ENCODE measurements around the gene CATSPER4. TPM values are rescaled to one million over a fixed set of nuclear protein-coding genes. Genes with fewer than 3 reads are reported as not detected.
A peak's percentile ranks its signal among the peaks of the same experiment; 100 is the strongest.

CATSPER4 gene
- total RNA-seq, 2 donors from 2014 or later: 1.5 TPM; not detected in 1

- Histone ChIP-seq H3K9me3 (no peaks in the 10 kb centered on the region), H3K4me1 (replicated peaks) (peaks cover 4% of the 10 kb centered on the region), H3K27me3 (replicated peaks; ENCODE audit: insufficient read depth) (no peaks in the 10 kb centered on the region), H3K27ac (no peak overlapping the region), H3K4me3 (no peak overlapping the region), H3K36me3 (no peaks in the 10 kb centered on the region)
- TF ChIP-seq CTCF (IDR thresholded peaks at IDR 0.05) (no peak), POLR2AphosphoS5 (IDR thresholded peaks at IDR 0.05) (no peak), POLR2A (IDR thresholded peaks at IDR 0.05) (no peak)
- 71% methylated on average over 19 of the region's 19 CpGs for WGBS
- no peak for DNase-seq (ENCODE audit: low spot score)
- intact Hi-C loops (cut with DNase I): loop anchor here (5.0 kb wide), 2 partner anchors 63 to 157 kb away; no protein-coding TSS in a partner anchor
These were observed 25.2 kb upstream of the CATSPER4 start for GRCh38 chr1:26164861-26165842.

GRCh38 chr1:26166719-26167281, 23.6 kb upstream of the CATSPER4 start:
- DNase-seq (ENCODE audit: low spot score): no peak
- TF ChIP-seq POLR2AphosphoS5 (IDR thresholded peaks at IDR 0.05): no peak
- no peak for TF ChIP-seq POLR2A (IDR thresholded peaks at IDR 0.05)
- TF ChIP-seq CTCF (IDR thresholded peaks at IDR 0.05): no peak
- WGBS: 75% methylated on average over 4 of the region's 4 CpGs
- H3K4me1 ChIP-seq (replicated peaks): no peaks in the 10 kb centered on the region
- no peak overlapping the region for H3K4me3 ChIP-seq
- H3K36me3 ChIP-seq: no peaks in the 10 kb centered on the region
- no peaks in the 10 kb centered on the region for H3K9me3 ChIP-seq
- no peaks in the 10 kb centered on the region for H3K27me3 ChIP-seq (replicated peaks; ENCODE audit: insufficient read depth)
- H3K27ac ChIP-seq: no peak overlapping the region
- intact Hi-C loops (cut with DNase I): loop anchor here (5.0 kb wide), 1 partner anchor 156 kb away; no protein-coding TSS in a partner anchor

GRCh38 chr1:26168410-26169197, 21.8 kb upstream of the CATSPER4 start, which contains the start of gene C1orf232:
Gene C1orf232 (minus strand): TSS chr1:26168963. CDS start chr1:26168499, 464 bp downstream.
- DNase-seq (ENCODE audit: low spot score): no peak
- H3K4me3 ChIP-seq: peak within 1 kb of the TSS; percentile 75 to 95
- H3K27me3 ChIP-seq (replicated peaks; ENCODE audit: insufficient read depth): no peaks in the 10 kb centered on the region
- TF ChIP-seq POLR2AphosphoS5 (IDR thresholded peaks at IDR 0.05) (no peak), CTCF (IDR thresholded peaks at IDR 0.05) (no peak), POLR2A (IDR thresholded peaks at IDR 0.05) (no peak)
- peak within 1 kb of the TSS; percentile 68 to 77 for H3K27ac ChIP-seq
- intact Hi-C loops (cut with DNase I): loop anchor here (2.0 to 5.0 kb wide), 2 partner anchors 64 to 154 kb away; no protein-coding TSS in a partner anchor
- 52% methylated on average over 5 of the region's 5 CpGs for WGBS
- no peaks in the 10 kb centered on the region for H3K9me3 ChIP-seq
- H3K36me3 ChIP-seq: no peaks in the 10 kb centered on the region
- H3K4me1 ChIP-seq (replicated peaks): no peaks in the 10 kb centered on the region

GRCh38 chr1:26169198-26169554, 21.2 kb upstream of the CATSPER4 start:
- Histone ChIP-seq H3K27ac (peak overlapping the region; percentile 68 to 77), H3K4me3 (peak overlapping the region; percentile 75 to 95), H3K36me3 (no peaks in the 10 kb centered on the region), H3K4me1 (replicated peaks) (no peaks in the 10 kb centered on the region), H3K27me3 (replicated peaks; ENCODE audit: insufficient read depth) (no peaks in the 10 kb centered on the region), H3K9me3 (no peaks in the 10 kb centered on the region)
- intact Hi-C loops (cut with DNase I): loop anchor here (2.0 to 5.0 kb wide), 2 partner anchors 64 to 153 kb away; no protein-coding TSS in a partner anchor
- WGBS: 73% methylated on average over 4 of the region's 4 CpGs
- no peak for TF ChIP-seq POLR2A (IDR thresholded peaks at IDR 0.05)
- TF ChIP-seq CTCF (IDR thresholded peaks at IDR 0.05): no peak
- no peak for TF ChIP-seq POLR2AphosphoS5 (IDR thresholded peaks at IDR 0.05)
- no peak for DNase-seq (ENCODE audit: low spot score)
